Measurements from ENCODE around the gene LONRF2. TPM values are rescaled to one million over a fixed set of nuclear protein-coding genes. Genes with fewer than 3 reads are reported as not detected.

Gene LONRF2
- total RNA-seq, 4 donors from 2014 or later = 2.3 to 4.8 (median 2.6) TPM

GRCh38 chr2:100274076-100274475 is 48.2 kb downstream of the LONRF2 start:
- intact Hi-C loops (cut with DNase I; ENCODE audit: low total_unique reads) = no loop called here
- Histone ChIP-seq H3K27me3 (no peaks in the 10 kb centered on the region), H3K4me1 (no peaks in the 10 kb centered on the region), H3K27ac (no peak overlapping the region), H3K9me3 (no peaks in the 10 kb centered on the region), H3K4me3 (no peak overlapping the region), H3K36me3 (no peaks in the 10 kb centered on the region)
- WGBS, 2 donors (ENCODE audit: low coverage in 1 of 2) = 54 to 63% methylated on average over 4 to 6 of the region's 6 CpGs
- in situ Hi-C loops (cut with MboI; ENCODE audit: low pct_ligation_motif_present in 1 of 4, low pct_unique_long_range_greater_than_20kb in 1 of 4, low sequenced_read_pairs in 3 of 4) = loop anchor here in 1 of 4 donors (25.0 kb wide), 2 partner anchors 712 to 937 kb away; partner anchors contain the start of genes EIF5B and TXNDC9
- no peak for TF ChIP-seq POLR2AphosphoS5 (IDR thresholded peaks at IDR 0.05)
- TF ChIP-seq CTCF (IDR thresholded peaks at IDR 0.05) = no peak
- no peak for TF ChIP-seq EP300 (IDR thresholded peaks at IDR 0.05; ENCODE audit: low read depth)
- DNase-seq = no peak

GRCh38 chr2:100273387-100273786 is 48.9 kb downstream of the LONRF2 start:
- no peak for DNase-seq
- no peak overlapping the region for H3K4me3 ChIP-seq
- H3K4me1 ChIP-seq = no peaks in the 10 kb centered on the region
- H3K36me3 ChIP-seq = no peaks in the 10 kb centered on the region
- 91 to 92% methylated on average over 1 of the region's 1 CpG for WGBS, 2 donors (ENCODE audit: low coverage in 1 of 2)
- in situ Hi-C loops (cut with MboI; ENCODE audit: low pct_ligation_motif_present in 1 of 4, low pct_unique_long_range_greater_than_20kb in 1 of 4, low sequenced_read_pairs in 3 of 4) (loop anchor here in 1 of 4 donors (25.0 kb wide), 2 partner anchors 711 to 936 kb away; partner anchors contain the start of genes EIF5B and TXNDC9), intact Hi-C loops (cut with DNase I; ENCODE audit: low total_unique reads) (no loop called here)
- H3K27ac ChIP-seq = no peak overlapping the region
- no peaks in the 10 kb centered on the region for H3K9me3 ChIP-seq
- TF ChIP-seq POLR2A (IDR thresholded peaks at IDR 0.05) = no peak
- TF ChIP-seq POLR2AphosphoS5 (IDR thresholded peaks at IDR 0.05) = no peak
- TF ChIP-seq CTCF (IDR thresholded peaks at IDR 0.05) = no peak
- no peak for TF ChIP-seq EP300 (IDR thresholded peaks at IDR 0.05; ENCODE audit: low read depth)
- no peaks in the 10 kb centered on the region for H3K27me3 ChIP-seq

- no peak for DNase-seq
- no peak overlapping the region for H3K27ac ChIP-seq
- in situ Hi-C loops (cut with MboI; ENCODE audit: low pct_ligation_motif_present in 1 of 4, low pct_unique_long_range_greater_than_20kb in 1 of 4, low sequenced_read_pairs in 3 of 4) = loop anchor here in 1 of 4 donors (25.0 kb wide), 2 partner anchors 711 to 936 kb away; partner anchors contain the start of genes EIF5B and TXNDC9
- no peaks in the 10 kb centered on the region for H3K4me1 ChIP-seq
- TF ChIP-seq POLR2A (IDR thresholded peaks at IDR 0.05) (no peak), EP300 (IDR thresholded peaks at IDR 0.05; ENCODE audit: low read depth) (no peak), CTCF (IDR thresholded peaks at IDR 0.05) (no peak), POLR2AphosphoS5 (IDR thresholded peaks at IDR 0.05) (no peak)
- no peaks in the 10 kb centered on the region for H3K36me3 ChIP-seq
- WGBS, 2 donors (ENCODE audit: low coverage in 1 of 2) = 76 to 82% methylated on average over 10 of the region's 10 CpGs
- H3K4me3 ChIP-seq = no peak overlapping the region
- H3K27me3 ChIP-seq = no peaks in the 10 kb centered on the region
- intact Hi-C loops (cut with DNase I; ENCODE audit: low total_unique reads) = no loop called here
- H3K9me3 ChIP-seq = no peaks in the 10 kb centered on the region
Measured at GRCh38 chr2:100272841-100273329, 49.4 kb downstream of the LONRF2 start.

- no peak for TF ChIP-seq POLR2AphosphoS5 (IDR thresholded peaks at IDR 0.05)
- no peaks in the 10 kb centered on the region for H3K27me3 ChIP-seq
- WGBS, 2 donors (ENCODE audit: low coverage in 1 of 2) = 97 to 100% methylated on average over 1 to 5 of the region's 5 CpGs
Measured at GRCh38 chr2:100271210-100271609, 51.1 kb downstream of the LONRF2 start.

More at GRCh38 chr2:100271210-100271609, 51.1 kb downstream of the LONRF2 start:
- H3K27ac ChIP-seq = no peak overlapping the region
- DNase-seq = no peak
- intact Hi-C loops (cut with DNase I; ENCODE audit: low total_unique reads) = no loop called here
- no peaks in the 10 kb centered on the region for H3K4me1 ChIP-seq
- in situ Hi-C loops (cut with MboI; ENCODE audit: low pct_ligation_motif_present in 1 of 4, low pct_unique_long_range_greater_than_20kb in 1 of 4, low sequenced_read_pairs in 3 of 4) = loop anchor here in 1 of 4 donors (25.0 kb wide), 2 partner anchors 709 to 934 kb away; partner anchors contain the start of genes EIF5B and TXNDC9
- no peaks in the 10 kb centered on the region for H3K9me3 ChIP-seq
- H3K4me3 ChIP-seq = no peak overlapping the region
- no peaks in the 10 kb centered on the region for H3K36me3 ChIP-seq

Data from transverse colon (tissue), 4 donors.